ENCODE results near the gene NRXN3.

- TF ChIP-seq EP300 (IDR thresholded peaks at IDR 0.05; ENCODE audit: borderline replicate concordance in 1 of 2, low read depth in 1 of 2, low read length in 1 of 2): no peak
- no peak for TF ChIP-seq FOXM1 (IDR thresholded peaks at IDR 0.05; ENCODE audit: low read depth)
- no peak for TF ChIP-seq RFX5 (IDR thresholded peaks at IDR 0.05; ENCODE audit: low read length)
- TF ChIP-seq RXRA (IDR thresholded peaks at IDR 0.05; ENCODE audit: borderline replicate concordance, low read depth): no peak
- no peak for TF ChIP-seq CHD2 (IDR thresholded peaks at IDR 0.05; ENCODE audit: low read length, partially characterized antibody)
- no peak for TF ChIP-seq TAF1 (IDR thresholded peaks at IDR 0.05; ENCODE audit: borderline replicate concordance, low read depth, low read length)
- no peak for TF ChIP-seq POLR2AphosphoS5 (IDR thresholded peaks at IDR 0.05; ENCODE audit: low read depth, low read length)
- no peak for TF ChIP-seq IRF3 (IDR thresholded peaks at IDR 0.05; ENCODE audit: low read depth, low read length)
- TF ChIP-seq EZH2phosphoT487 (IDR thresholded peaks at IDR 0.05; ENCODE audit: borderline replicate concordance, low read depth): no peak
Measured at GRCh38 chr14:79605849-79606248, 1435.7 kb downstream of the NRXN3 start.

Measured in SK-N-SH (cell line).